ENCODE measurements around the gene RELN. TPM values are rescaled to one million over a fixed set of nuclear protein-coding genes. Genes with fewer than 3 reads are reported as not detected.

Gene RELN
- total RNA-seq, 1 experiment from 2014 or later = 0.20 TPM

GRCh38 chr7:104034679-104035078 lies 45.2 kb upstream of the RELN start:
- Histone ChIP-seq H3K27ac (ENCODE audit: low read depth, low read length) (no peak overlapping the region), H3K79me2 (ENCODE audit: insufficient read depth, low read length) (no peaks in the 10 kb centered on the region), H3K27me3 (ENCODE audit: insufficient read depth, low read length) (peaks cover 21% of the 10 kb centered on the region), H3K4me3 (replicated peaks in 1 of 2; ENCODE audit: low read depth in 1 of 2, low read length in 2 of 2) (no peak overlapping the region), H3K9me2 (ENCODE audit: insufficient read depth) (no peaks in the 10 kb centered on the region), H3K9me3 (ENCODE audit: control insufficient read depth in 1 of 2, insufficient read depth in 1 of 2, low read depth in 1 of 2, low read length in 2 of 2) (no peaks in the 10 kb centered on the region), H4K20me1 (ENCODE audit: insufficient read depth) (no peaks in the 10 kb centered on the region), H2AFZ (ENCODE audit: low read depth, low read length, poor library complexity, severe bottlenecking) (no peak overlapping the region), H3K4me1 (ENCODE audit: control insufficient read depth in 1 of 2, insufficient read depth in 2 of 2, low read length in 2 of 2) (no peaks in the 10 kb centered on the region), H3K36me3 (ENCODE audit: control insufficient read depth in 1 of 2, insufficient read depth in 2 of 2, low read length in 2 of 2) (no peaks in the 10 kb centered on the region), H3K4me2 (ENCODE audit: low read length) (no peak overlapping the region), H3K9ac (ENCODE audit: low read length) (no peak overlapping the region)
- intact Hi-C loops (cut with micrococcal nuclease) = no loop called here
- ChIA-PET RAD21 (ENCODE audit: low non-redundant PET in 1 of 2, low total read pairs in 2 of 2, uncharacterized antibody in 2 of 2, unreplicated experiment in 2 of 2) (no interaction called here), CTCF (no interaction called here), POLR2A (no interaction called here)
- TF ChIP-seq, protein P1, sequence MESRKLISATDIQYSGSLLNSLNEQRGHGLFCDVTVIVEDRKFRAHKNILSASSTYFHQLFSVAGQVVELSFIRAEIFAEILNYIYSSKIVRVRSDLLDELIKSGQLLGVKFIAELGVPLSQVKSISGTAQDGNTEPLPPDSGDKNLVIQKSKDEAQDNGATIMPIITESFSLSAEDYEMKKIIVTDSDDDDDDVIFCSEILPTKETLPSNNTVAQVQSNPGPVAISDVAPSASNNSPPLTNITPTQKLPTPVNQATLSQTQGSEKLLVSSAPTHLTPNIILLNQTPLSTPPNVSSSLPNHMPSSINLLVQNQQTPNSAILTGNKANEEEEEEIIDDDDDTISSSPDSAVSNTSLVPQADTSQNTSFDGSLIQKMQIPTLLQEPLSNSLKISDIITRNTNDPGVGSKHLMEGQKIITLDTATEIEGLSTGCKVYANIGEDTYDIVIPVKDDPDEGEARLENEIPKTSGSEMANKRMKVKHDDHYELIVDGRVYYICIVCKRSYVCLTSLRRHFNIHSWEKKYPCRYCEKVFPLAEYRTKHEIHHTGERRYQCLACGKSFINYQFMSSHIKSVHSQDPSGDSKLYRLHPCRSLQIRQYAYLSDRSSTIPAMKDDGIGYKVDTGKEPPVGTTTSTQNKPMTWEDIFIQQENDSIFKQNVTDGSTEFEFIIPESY (IDR thresholded peaks at IDR 0.05; ENCODE audit: extremely low read depth, insufficient replicate concordance, low read length) = no peak
- TF ChIP-seq EZH2phosphoT487 (IDR thresholded peaks at IDR 0.05; ENCODE audit: borderline replicate concordance) (no peak), CEBPB (IDR thresholded peaks at IDR 0.05; ENCODE audit: low read depth) (no peak), EZH2 (IDR thresholded peaks at IDR 0.05) (no peak), ELF1 (IDR thresholded peaks at IDR 0.05; ENCODE audit: borderline replicate concordance, low read depth) (no peak), FOSL1 (IDR thresholded peaks at IDR 0.05; ENCODE audit: low read depth) (no peak), SIN3A (IDR thresholded peaks at IDR 0.05; ENCODE audit: low read depth) (no peak), CBX3 (IDR thresholded peaks at IDR 0.05; ENCODE audit: low read depth) (no peak), RAD21 (IDR thresholded peaks at IDR 0.05; ENCODE audit: low read depth) (no peak), ATF3 (IDR thresholded peaks at IDR 0.05) (no peak)
- TF ChIP-seq, protein P2, sequence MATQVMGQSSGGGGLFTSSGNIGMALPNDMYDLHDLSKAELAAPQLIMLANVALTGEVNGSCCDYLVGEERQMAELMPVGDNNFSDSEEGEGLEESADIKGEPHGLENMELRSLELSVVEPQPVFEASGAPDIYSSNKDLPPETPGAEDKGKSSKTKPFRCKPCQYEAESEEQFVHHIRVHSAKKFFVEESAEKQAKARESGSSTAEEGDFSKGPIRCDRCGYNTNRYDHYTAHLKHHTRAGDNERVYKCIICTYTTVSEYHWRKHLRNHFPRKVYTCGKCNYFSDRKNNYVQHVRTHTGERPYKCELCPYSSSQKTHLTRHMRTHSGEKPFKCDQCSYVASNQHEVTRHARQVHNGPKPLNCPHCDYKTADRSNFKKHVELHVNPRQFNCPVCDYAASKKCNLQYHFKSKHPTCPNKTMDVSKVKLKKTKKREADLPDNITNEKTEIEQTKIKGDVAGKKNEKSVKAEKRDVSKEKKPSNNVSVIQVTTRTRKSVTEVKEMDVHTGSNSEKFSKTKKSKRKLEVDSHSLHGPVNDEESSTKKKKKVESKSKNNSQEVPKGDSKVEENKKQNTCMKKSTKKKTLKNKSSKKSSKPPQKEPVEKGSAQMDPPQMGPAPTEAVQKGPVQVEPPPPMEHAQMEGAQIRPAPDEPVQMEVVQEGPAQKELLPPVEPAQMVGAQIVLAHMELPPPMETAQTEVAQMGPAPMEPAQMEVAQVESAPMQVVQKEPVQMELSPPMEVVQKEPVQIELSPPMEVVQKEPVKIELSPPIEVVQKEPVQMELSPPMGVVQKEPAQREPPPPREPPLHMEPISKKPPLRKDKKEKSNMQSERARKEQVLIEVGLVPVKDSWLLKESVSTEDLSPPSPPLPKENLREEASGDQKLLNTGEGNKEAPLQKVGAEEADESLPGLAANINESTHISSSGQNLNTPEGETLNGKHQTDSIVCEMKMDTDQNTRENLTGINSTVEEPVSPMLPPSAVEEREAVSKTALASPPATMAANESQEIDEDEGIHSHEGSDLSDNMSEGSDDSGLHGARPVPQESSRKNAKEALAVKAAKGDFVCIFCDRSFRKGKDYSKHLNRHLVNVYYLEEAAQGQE (IDR thresholded peaks at IDR 0.05; ENCODE audit: low read depth) = no peak
- BruUV-seq (replicated peaks) = no TSS peak
- ATAC-seq (no peak), DNase-seq (ENCODE audit: low read depth, low spot score) (no peak)

Measured in HCT116 (cell line).